GM10248 (cell line): ENCODE data around the gene SCAMP5.
A peak's percentile ranks its signal among the peaks of the same experiment; 100 is the strongest.

Source experiments
- CTCF ChIA-PET: fragments of 300-600 bp; sonication (Branson Sonifier 250); formaldehyde crosslinking; extraction: SDS; loops from one replicate; lab custom pipeline; 2021; ENCODE audit warnings: antibody characterized with exemption; lab: Yijun Ruan, JAX
- POLR2A ChIA-PET: fragments of 350-650 bp; sonication (Branson Sonifier 250); formaldehyde crosslinking; extraction: SDS; loops from one replicate; lab custom pipeline; 2020; ENCODE audit warnings: antibody characterized with exemption; lab: Yijun Ruan, JAX
- DNase-seq: peaks from one replicate; pipeline ENCODE4 v3.0.0; 2012; ENCODE audit errors: extremely low spot score
- CTCF ChIP-seq: IDR thresholded peaks from 2 replicates; pipeline ENCODE4 v1.5.1; 2012; ENCODE audit warnings: mild to moderate bottlenecking, low read depth; ENCODE audit errors: extremely low read depth, missing control alignments, control extremely low read depth

SCAMP5 gene

GRCh38 chr15:74995182-74995778 is at the start of gene SCAMP5:
Gene SCAMP5 (plus strand): TSS chr15:74995563. CDS start chr15:75011840, 16,277 bp downstream.
- ChIA-PET CTCF (interaction anchor here (0.7 to 2.0 kb wide), 10 partner anchors 9 to 363 kb away, joined by 3 to 7 read pairs (median 4); no protein-coding TSS in a partner anchor), POLR2A (interaction anchor here (0.5 kb wide), 1 partner anchor 541 kb away, joined by 4 read pairs; no protein-coding TSS in a partner anchor)
- peak; percentile 98 for DNase-seq
- no peak for TF ChIP-seq CTCF

GRCh38 chr15:74950078-74950908 is 45.1 kb upstream of the SCAMP5 start:
- TF ChIP-seq CTCF: peak; percentile 98
- ChIA-PET CTCF (interaction anchor here (0.6 to 12.6 kb wide), 42 partner anchors 9 to 577 kb away, joined by 3 to 200 read pairs (median 4); partner anchors contain the start of genes COX5A, FAM219B and SCAMP5), POLR2A (no interaction called here)
- peak; percentile 73 for DNase-seq

GRCh38 chr15:74951006-74951405 is 44.4 kb upstream of the SCAMP5 start:
- CTCF ChIA-PET: interaction anchor here (0.6 to 12.6 kb wide), 38 partner anchors 10 to 578 kb away, joined by 3 to 200 read pairs (median 5); partner anchors contain the start of genes COX5A, FAM219B and SCAMP5
- DNase-seq: no peak
- no peak for TF ChIP-seq CTCF
- POLR2A ChIA-PET: no interaction called here

- DNase-seq: no peak
- ChIA-PET CTCF (interaction anchor here (0.9 to 6.6 kb wide), 5 partner anchors 7 to 185 kb away, joined by 3 to 53 read pairs (median 6); no protein-coding TSS in a partner anchor), POLR2A (interaction anchor here (0.6 kb wide), 1 partner anchor 268 kb away, joined by 5 read pairs; no protein-coding TSS in a partner anchor)
- TF ChIP-seq CTCF: no peak
Observed at GRCh38 chr15:74954515-74954914, 40.8 kb upstream of the SCAMP5 start.

- CTCF ChIA-PET: interaction anchor here (0.9 to 4.4 kb wide), 5 partner anchors 14 to 321 kb away, joined by 3 to 33 read pairs (median 6); no protein-coding TSS in a partner anchor
- no peak for TF ChIP-seq CTCF
- DNase-seq: no peak
- POLR2A ChIA-PET: no interaction called here
Observed at GRCh38 chr15:74955017-74955416, 40.3 kb upstream of the SCAMP5 start.

- CTCF ChIA-PET: interaction anchor here (0.9 to 4.4 kb wide), 7 partner anchors 10 to 322 kb away, joined by 3 to 33 read pairs (median 4); no protein-coding TSS in a partner anchor
- DNase-seq: peak; percentile 73
- POLR2A ChIA-PET: interaction anchor here (0.9 kb wide), 1 partner anchor 179 kb away, joined by 4 read pairs; no protein-coding TSS in a partner anchor
Observed at GRCh38 chr15:74955796-74956647, 39.3 kb upstream of the SCAMP5 start.

More at GRCh38 chr15:74955796-74956647, 39.3 kb upstream of the SCAMP5 start:
- peak; percentile 41 for TF ChIP-seq CTCF
